ENCODE measurements around the gene GOLGB1.

GOLGB1 gene

DNA sequence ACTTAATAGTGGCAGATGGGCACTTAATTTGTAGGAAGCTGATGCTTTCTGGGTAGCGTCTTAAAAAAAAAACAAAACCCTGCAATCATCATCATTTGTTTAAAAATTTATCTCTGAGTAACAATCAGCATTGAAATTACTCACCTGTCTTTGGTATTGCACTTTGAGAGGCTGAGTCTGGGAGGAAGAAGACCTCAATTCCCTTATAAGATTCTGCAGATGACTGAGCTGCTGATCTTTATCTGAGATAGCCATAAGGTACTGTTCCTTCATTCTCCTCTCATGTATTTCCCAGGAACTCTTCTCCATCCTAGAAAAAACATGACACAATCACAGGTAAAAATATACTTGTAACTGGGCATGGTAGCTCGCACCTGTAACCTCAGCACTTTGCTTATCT lies 72.4 kb downstream of the GOLGB1 start:
- no peaks in the 10 kb centered on the region for H3K4me1 ChIP-seq (ENCODE audit: control insufficient read depth, insufficient read depth, low read length)
- H3K4me3 ChIP-seq (ENCODE audit: low read depth, low read length) = no peak overlapping the region
- TF ChIP-seq ZFP41 (tag by site-specific recombination; IDR thresholded peaks at IDR 0.05; ENCODE audit: borderline replicate concordance) (no peak), ZNF48 (tag by site-specific recombination; IDR thresholded peaks at IDR 0.05) (no peak), HOXC10 (CRISPR knock-in tag; IDR thresholded peaks at IDR 0.05) (no peak), ZNF544 (tag by site-specific recombination; IDR thresholded peaks at IDR 0.05) (no peak), SALL2 (tag by site-specific recombination; IDR thresholded peaks at IDR 0.05; ENCODE audit: borderline replicate concordance) (no peak), KLF7 (tag by site-specific recombination; IDR thresholded peaks at IDR 0.05; ENCODE audit: borderline replicate concordance) (no peak), SETDB1 (IDR thresholded peaks at IDR 0.05; ENCODE audit: insufficient read length, low read length) (no peak), ZNF561 (tag by site-specific recombination; IDR thresholded peaks at IDR 0.05; ENCODE audit: borderline replicate concordance) (no peak), ZNF626 (tag by site-specific recombination; IDR thresholded peaks at IDR 0.05) (no peak), ZBTB21 (tag by site-specific recombination; IDR thresholded peaks at IDR 0.05) (no peak), KLF10 (tag by site-specific recombination; IDR thresholded peaks at IDR 0.05) (no peak), ZNF549 (tag by site-specific recombination; IDR thresholded peaks at IDR 0.05) (no peak)
- TF ChIP-seq, protein P1, sequence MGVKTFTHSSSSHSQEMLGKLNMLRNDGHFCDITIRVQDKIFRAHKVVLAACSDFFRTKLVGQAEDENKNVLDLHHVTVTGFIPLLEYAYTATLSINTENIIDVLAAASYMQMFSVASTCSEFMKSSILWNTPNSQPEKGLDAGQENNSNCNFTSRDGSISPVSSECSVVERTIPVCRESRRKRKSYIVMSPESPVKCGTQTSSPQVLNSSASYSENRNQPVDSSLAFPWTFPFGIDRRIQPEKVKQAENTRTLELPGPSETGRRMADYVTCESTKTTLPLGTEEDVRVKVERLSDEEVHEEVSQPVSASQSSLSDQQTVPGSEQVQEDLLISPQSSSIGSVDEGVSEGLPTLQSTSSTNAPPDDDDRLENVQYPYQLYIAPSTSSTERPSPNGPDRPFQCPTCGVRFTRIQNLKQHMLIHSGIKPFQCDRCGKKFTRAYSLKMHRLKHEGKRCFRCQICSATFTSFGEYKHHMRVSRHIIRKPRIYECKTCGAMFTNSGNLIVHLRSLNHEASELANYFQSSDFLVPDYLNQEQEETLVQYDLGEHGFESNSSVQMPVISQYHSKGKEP (tag by site-specific recombination; IDR thresholded peaks at IDR 0.05) = no peak
- TF ChIP-seq, protein P2, sequence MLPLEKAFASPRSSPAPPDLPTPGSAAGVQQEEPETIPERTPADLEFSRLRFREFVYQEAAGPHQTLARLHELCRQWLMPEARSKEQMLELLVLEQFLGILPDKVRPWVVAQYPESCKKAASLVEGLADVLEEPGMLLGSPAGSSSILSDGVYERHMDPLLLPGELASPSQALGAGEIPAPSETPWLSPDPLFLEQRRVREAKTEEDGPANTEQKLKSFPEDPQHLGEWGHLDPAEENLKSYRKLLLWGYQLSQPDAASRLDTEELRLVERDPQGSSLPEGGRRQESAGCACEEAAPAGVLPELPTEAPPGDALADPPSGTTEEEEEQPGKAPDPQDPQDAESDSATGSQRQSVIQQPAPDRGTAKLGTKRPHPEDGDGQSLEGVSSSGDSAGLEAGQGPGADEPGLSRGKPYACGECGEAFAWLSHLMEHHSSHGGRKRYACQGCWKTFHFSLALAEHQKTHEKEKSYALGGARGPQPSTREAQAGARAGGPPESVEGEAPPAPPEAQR (tag by site-specific recombination; IDR thresholded peaks at IDR 0.05) = no peak
- ChIA-PET POLR2A (interaction anchor here (1.3 kb wide), 1 partner anchor 15 kb away, joined by 3 read pairs; no protein-coding TSS in a partner anchor), CTCF (no interaction called here)
- H3K36me3 ChIP-seq (ENCODE audit: control insufficient read depth in 2 of 2, insufficient read depth in 1 of 2, low read length in 2 of 2) = peaks cover 12 to 87% of the 10 kb centered on the region in 2 experiments
- no peak overlapping the region for H3K27ac ChIP-seq (ENCODE audit: extremely low read depth, low read depth, low read length)
- H3K9me3 ChIP-seq (ENCODE audit: control insufficient read depth, insufficient read depth, low read depth, low read length) = no peaks in the 10 kb centered on the region

DNA sequence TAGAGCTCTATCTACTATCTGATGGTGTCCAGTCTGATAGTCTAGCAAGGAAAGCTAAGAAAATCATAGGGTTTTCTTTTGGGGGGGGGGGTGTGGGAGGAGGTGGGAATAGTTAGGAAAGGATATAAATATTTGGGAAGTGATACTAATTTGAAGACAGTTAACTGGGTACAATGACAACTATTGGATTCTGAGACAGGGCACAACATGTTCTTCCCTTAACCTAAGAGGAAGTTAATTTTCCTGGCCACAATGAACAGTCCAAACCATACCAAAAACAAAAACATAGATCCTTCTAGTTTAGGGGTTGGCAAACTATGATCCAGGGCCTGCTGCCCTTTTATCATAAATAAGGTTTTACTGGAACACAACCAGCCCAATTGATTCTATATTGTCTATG lies 78.9 kb downstream of the GOLGB1 start:
- H3K27ac ChIP-seq (ENCODE audit: extremely low read depth, low read depth, low read length) = no peak overlapping the region
- ChIA-PET POLR2A (no interaction called here), CTCF (interaction anchor here (0.6 to 0.7 kb wide), 2 partner anchors 628 to 1199 kb away, joined by 3 to 4 read pairs; no protein-coding TSS in a partner anchor)
- no peaks in the 10 kb centered on the region for H3K4me1 ChIP-seq (ENCODE audit: control insufficient read depth, insufficient read depth, low read length)
- no peak overlapping the region for H3K4me3 ChIP-seq (ENCODE audit: low read depth, low read length)
- H3K9me3 ChIP-seq (ENCODE audit: control insufficient read depth, insufficient read depth, low read depth, low read length) = no peaks in the 10 kb centered on the region
- H3K36me3 ChIP-seq (ENCODE audit: control insufficient read depth in 2 of 2, insufficient read depth in 1 of 2, low read length in 2 of 2) = peaks cover 13 to 88% of the 10 kb centered on the region in 2 experiments
- TF ChIP-seq, protein P3, sequence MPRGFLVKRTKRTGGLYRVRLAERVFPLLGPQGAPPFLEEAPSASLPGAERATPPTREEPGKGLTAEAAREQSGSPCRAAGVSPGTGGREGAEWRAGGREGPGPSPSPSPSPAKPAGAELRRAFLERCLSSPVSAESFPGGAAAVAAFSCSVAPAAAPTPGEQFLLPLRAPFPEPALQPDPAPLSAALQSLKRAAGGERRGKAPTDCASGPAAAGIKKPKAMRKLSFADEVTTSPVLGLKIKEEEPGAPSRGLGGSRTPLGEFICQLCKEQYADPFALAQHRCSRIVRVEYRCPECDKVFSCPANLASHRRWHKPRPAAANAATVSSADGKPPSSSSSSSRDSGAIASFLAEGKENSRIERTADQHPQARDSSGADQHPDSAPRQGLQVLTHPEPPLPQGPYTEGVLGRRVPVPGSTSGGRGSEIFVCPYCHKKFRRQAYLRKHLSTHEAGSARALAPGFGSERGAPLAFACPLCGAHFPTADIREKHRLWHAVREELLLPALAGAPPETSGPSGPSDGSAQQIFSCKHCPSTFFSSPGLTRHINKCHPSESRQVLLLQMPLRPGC (tag by site-specific recombination; IDR thresholded peaks at IDR 0.05) = no peak
- no peak for TF ChIP-seq ZNF707 (tag by site-specific recombination; IDR thresholded peaks at IDR 0.05)
- TF ChIP-seq HOXD13 (CRISPR knock-in tag; IDR thresholded peaks at IDR 0.05; ENCODE audit: borderline replicate concordance) = no peak
- TF ChIP-seq SCRT1 (tag by site-specific recombination; IDR thresholded peaks at IDR 0.05; ENCODE audit: borderline replicate concordance) = no peak
- no peak for TF ChIP-seq MYNN (tag by site-specific recombination; IDR thresholded peaks at IDR 0.05; ENCODE audit: borderline replicate concordance)
- TF ChIP-seq ZNF302 (tag by site-specific recombination; IDR thresholded peaks at IDR 0.05; ENCODE audit: low read depth) = no peak
- no peak for TF ChIP-seq ZNF660 (tag by site-specific recombination; IDR thresholded peaks at IDR 0.05)
- no peak for TF ChIP-seq ZNF292 (tag by site-specific recombination; IDR thresholded peaks at IDR 0.05; ENCODE audit: borderline replicate concordance, low read depth)
- TF ChIP-seq ZNF76 (tag by site-specific recombination; IDR thresholded peaks at IDR 0.05; ENCODE audit: borderline replicate concordance, low read depth) = no peak
- TF ChIP-seq ZNF248 (tag by site-specific recombination; IDR thresholded peaks at IDR 0.05) = no peak
- no peak for TF ChIP-seq ZNF585B (tag by site-specific recombination; IDR thresholded peaks at IDR 0.05)
- TF ChIP-seq, protein P4, sequence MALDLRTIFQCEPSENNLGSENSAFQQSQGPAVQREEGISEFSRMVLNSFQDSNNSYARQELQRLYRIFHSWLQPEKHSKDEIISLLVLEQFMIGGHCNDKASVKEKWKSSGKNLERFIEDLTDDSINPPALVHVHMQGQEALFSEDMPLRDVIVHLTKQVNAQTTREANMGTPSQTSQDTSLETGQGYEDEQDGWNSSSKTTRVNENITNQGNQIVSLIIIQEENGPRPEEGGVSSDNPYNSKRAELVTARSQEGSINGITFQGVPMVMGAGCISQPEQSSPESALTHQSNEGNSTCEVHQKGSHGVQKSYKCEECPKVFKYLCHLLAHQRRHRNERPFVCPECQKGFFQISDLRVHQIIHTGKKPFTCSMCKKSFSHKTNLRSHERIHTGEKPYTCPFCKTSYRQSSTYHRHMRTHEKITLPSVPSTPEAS (tag by site-specific recombination; IDR thresholded peaks at IDR 0.05) = no peak
- no peak for TF ChIP-seq ZNF155 (tag by site-specific recombination; IDR thresholded peaks at IDR 0.05)
- no peak for TF ChIP-seq ZNF843 (tag by site-specific recombination; IDR thresholded peaks at IDR 0.05)
- no peak for TF ChIP-seq SP3 (tag by site-specific recombination; IDR thresholded peaks at IDR 0.05)
- TF ChIP-seq ZNF112 (tag by site-specific recombination; IDR thresholded peaks at IDR 0.05) = no peak

All from HEK293 (cell line).